Peyer's patch (tissue), 4 donors: ENCODE measurements around the gene RFX3. TPM values are rescaled to one million over a fixed set of nuclear protein-coding genes. Genes with fewer than 3 reads are reported as not detected.
A peak's percentile ranks its signal among the peaks of the same experiment; 100 is the strongest.

Experiments
- DNase-seq, 3 donors: peaks; one replicate each; pipeline ENCODE4 v3.0.0-alpha.2; 2017 to 2019
- H3K27ac ChIP-seq, 4 donors: fragments of 200-600 bp; sonication (generic); one replicate each; pipeline ENCODE4 v1.5.1; 2016 to 2019
- H3K27me3 ChIP-seq, 2 donors: fragments of 200-600 bp; sonication (generic); one replicate each; pipeline ENCODE4 v1.5.1; 2019
- H3K36me3 ChIP-seq, 3 donors: fragments of 200-600 bp; sonication (generic); one replicate each; pipeline ENCODE4 v1.5.1; 2016 to 2019
- H3K4me1 ChIP-seq, 4 donors: fragments of 200-600 bp; sonication (generic); one replicate each; pipeline ENCODE4 v1.5.1; 2016 to 2019
- H3K4me3 ChIP-seq, 4 donors: fragments of 200-600 bp; sonication (generic); 1 replicate in 3 of 4; 2 replicates in 1 of 4; pipeline ENCODE4 v1.5.1; 2016 to 2019; ENCODE audit warnings: mild to moderate bottlenecking in 1 of 4
- H3K9me3 ChIP-seq, 4 donors: fragments of 200-600 bp; sonication (generic); one replicate each; pipeline ENCODE4 v1.5.1; 2016 to 2019; ENCODE audit warnings: mild to moderate bottlenecking in 1 of 4
- CTCF ChIP-seq, 6 experiments: fragments of 450-650 bp in 4 of 6; fragments of 200-600 bp in 2 of 6; sonication (generic) in 1 of 6; IDR thresholded peaks; one replicate each; pipeline ENCODE4 v1.5.1; 2017 to 2019; ENCODE audit warnings: antibody characterized with exemption in 6 of 6, mild to moderate bottlenecking in 3 of 6, moderate library complexity in 1 of 6
- POLR2A ChIP-seq, 2 donors: fragments of 450-650 bp; IDR thresholded peaks; one replicate each; pipeline ENCODE4 v1.5.1; 2017; ENCODE audit warnings: antibody characterized with exemption in 2 of 2, mild to moderate bottlenecking in 2 of 2, moderate library complexity in 2 of 2
- total RNA-seq, 4 donors: library from RNA; depleted of rRNA; stranded (reverse); fragments of >200 nt; gene quantifications; one replicate each; pipeline ENCODE4 v1.1.0, GENCODE V29; 2016

RFX3 gene
- total RNA-seq, 4 donors from 2014 or later = 3.9 to 31.4 (median 9.5) TPM

GRCh38 chr9:3548648-3549047, 22.8 kb upstream of the RFX3 start:
- H3K9me3 ChIP-seq = no peaks in the 10 kb centered on the region
- no peak for DNase-seq
- H3K4me3 ChIP-seq = no peak overlapping the region
- no peaks in the 10 kb centered on the region for H3K36me3 ChIP-seq
- H3K27me3 ChIP-seq = no peaks in the 10 kb centered on the region
- H3K27ac ChIP-seq = no peak overlapping the region
- TF ChIP-seq CTCF (IDR thresholded peaks at IDR 0.05) = no peak
- H3K4me1 ChIP-seq = no peaks in the 10 kb centered on the region

GRCh38 chr9:3541206-3541605, 15.4 kb upstream of the RFX3 start:
- DNase-seq = no peak
- no peak overlapping the region for H3K27ac ChIP-seq
- no peak overlapping the region for H3K4me3 ChIP-seq
- no peaks in the 10 kb centered on the region for H3K27me3 ChIP-seq
- no peaks in the 10 kb centered on the region for H3K4me1 ChIP-seq
- TF ChIP-seq CTCF (IDR thresholded peaks at IDR 0.05) (no peak), POLR2A (IDR thresholded peaks at IDR 0.05) (no peak)
- H3K36me3 ChIP-seq = no peaks in the 10 kb centered on the region
- no peaks in the 10 kb centered on the region for H3K9me3 ChIP-seq

- Histone ChIP-seq H3K36me3 (no peaks in the 10 kb centered on the region), H3K4me3 (no peak overlapping the region), H3K4me1 (no peaks in the 10 kb centered on the region), H3K27ac (no peak overlapping the region), H3K9me3 (no peaks in the 10 kb centered on the region), H3K27me3 (no peaks in the 10 kb centered on the region)
- TF ChIP-seq CTCF (IDR thresholded peaks at IDR 0.05) = no peak
- TF ChIP-seq POLR2A (IDR thresholded peaks at IDR 0.05) = no peak
- DNase-seq = no peak
Observed at GRCh38 chr9:3534614-3535404, 9.0 kb upstream of the RFX3 start.

- H3K27ac ChIP-seq = no peak overlapping the region
- DNase-seq = no peak
- no peaks in the 10 kb centered on the region for H3K36me3 ChIP-seq
- H3K4me3 ChIP-seq = no peak overlapping the region
- TF ChIP-seq CTCF (IDR thresholded peaks at IDR 0.05) = no peak
- no peak for TF ChIP-seq POLR2A (IDR thresholded peaks at IDR 0.05)
- H3K27me3 ChIP-seq = no peaks in the 10 kb centered on the region
- H3K4me1 ChIP-seq = peaks cover 0 to 7% (median 1%) of the 10 kb centered on the region in 4 donors
- H3K9me3 ChIP-seq = no peaks in the 10 kb centered on the region
Observed at GRCh38 chr9:3532158-3532557, 6.4 kb upstream of the RFX3 start.

- Histone ChIP-seq H3K9me3 (no peaks in the 10 kb centered on the region), H3K27me3 (no peaks in the 10 kb centered on the region), H3K27ac (peak overlapping the region; percentile 64 to 100 (median 86)), H3K4me1 (peaks cover 0 to 7% (median 1%) of the 10 kb centered on the region in 4 donors), H3K36me3 (no peaks in the 10 kb centered on the region), H3K4me3 (peak overlapping the region in 1 of 4 donors; percentile 20)
- TF ChIP-seq CTCF (IDR thresholded peaks at IDR 0.05) (no peak), POLR2A (IDR thresholded peaks at IDR 0.05) (no peak)
- DNase-seq = peak in 2 of 3 donors; percentile 26 to 47
Observed at GRCh38 chr9:3528451-3528850, 2.6 kb upstream of the RFX3 start.
